SK-N-SH (cell line): ENCODE data around the gene PDS5A. TPM values are rescaled to one million over a fixed set of nuclear protein-coding genes. Genes with fewer than 3 reads are reported as not detected.

Source experiments
- CTCF ChIA-PET: fragments of 300-600, 350-600 bp; formaldehyde crosslinking; extraction: SDS; loops from one replicate; lab custom pipeline; 2021; lab: Yijun Ruan, JAX
- POLR2A ChIA-PET: fragments of 350-600 bp; sonication (Branson Sonifier 250); formaldehyde crosslinking; extraction: SDS; loops from one replicate; lab custom pipeline; 2020; ENCODE audit warnings: antibody characterized with exemption, inconsistent platforms; lab: Yijun Ruan, JAX
- DNase-seq: peaks from one replicate; pipeline ENCODE4 v3.0.0; 2012
- H2AFZ ChIP-seq: fragments of 200-600 bp; sonication (generic); 2 replicates; pipeline ENCODE4 v1.8.1; 2016; ENCODE audit warnings: antibody characterized with exemption, mild to moderate bottlenecking, low read depth
- H3F3A ChIP-seq: fragments of 200-600 bp; sonication (generic); replicated peaks from 2 replicates; pipeline ENCODE3; 2016; ENCODE audit warnings: antibody characterized with exemption, mild to moderate bottlenecking; ENCODE audit not compliant: insufficient read depth
- H3K27ac ChIP-seq, 2 experiments: fragments of 200-500 bp in 1 of 2; fragments of 200-600 bp in 1 of 2; sonication (Bioruptor generic) in 1 of 2; sonication (generic), shearing (Covaris generic) in 1 of 2; 2 replicates each; pipeline versions ENCODE4 v1.5.1 to v1.6.1; 2014 to 2016; ENCODE audit warnings: low read depth in 2 of 2, inconsistent platforms in 1 of 2, low read length in 1 of 2, mild to moderate bottlenecking in 1 of 2, mixed read lengths in 1 of 2
- H3K27me3 ChIP-seq: fragments of 200-600 bp; sonication (generic), shearing (Covaris generic); 2 replicates; pipeline ENCODE4 v1.6.1; 2016; ENCODE audit warnings: mixed run types; ENCODE audit not compliant: insufficient read depth
- H3K36me3 ChIP-seq, 2 experiments: fragments of 200-500 bp in 1 of 2; fragments of 200-600 bp in 1 of 2; sonication (Bioruptor generic) in 1 of 2; sonication (generic) in 1 of 2; replicated peaks in 1 of 2; 2 replicates each; pipeline versions ENCODE3 to v1.5.1; 2014 to 2016; ENCODE audit warnings: low read length in 1 of 2, mild to moderate bottlenecking in 1 of 2; ENCODE audit not compliant: insufficient read depth in 2 of 2, control insufficient read depth in 1 of 2
- H3K4me1 ChIP-seq, 2 experiments: fragments of 200-500 bp in 1 of 2; fragments of 200-600 bp in 1 of 2; sonication (Bioruptor generic) in 1 of 2; sonication (generic), shearing (Covaris generic) in 1 of 2; 2 replicates each; pipeline versions ENCODE4 v1.5.1 to v1.6.1; 2014 to 2016; ENCODE audit warnings: low read depth in 1 of 2, low read length in 1 of 2, mixed run types in 1 of 2; ENCODE audit not compliant: insufficient read depth in 2 of 2, control insufficient read depth in 1 of 2
- H3K4me2 ChIP-seq: fragments of 200-600 bp; sonication (generic), shearing (Covaris generic); 2 replicates; pipeline ENCODE4 v1.6.1; 2017; ENCODE audit warnings: mixed run types
- H3K4me3 ChIP-seq, 2 experiments: fragments of 200-500 bp in 1 of 2; fragments of 200-600 bp in 1 of 2; sonication (Bioruptor generic) in 1 of 2; sonication (generic), shearing (Covaris generic) in 1 of 2; 2 replicates each; pipeline versions ENCODE4 v1.5.1 to v1.8.1; 2014 to 2016; ENCODE audit warnings: low read depth in 2 of 2, inconsistent platforms in 1 of 2, low read length in 1 of 2, mild to moderate bottlenecking in 1 of 2, mixed read lengths in 1 of 2, moderate library complexity in 1 of 2
- H3K79me2 ChIP-seq: fragments of 200-600 bp; sonication (generic); 2 replicates; pipeline ENCODE4 v1.8.1; 2017; ENCODE audit warnings: mild to moderate bottlenecking; ENCODE audit not compliant: insufficient read depth
- H3K9ac ChIP-seq: fragments of 200-600 bp; sonication (generic); 2 replicates; pipeline ENCODE4 v1.6.1; 2017; ENCODE audit warnings: mixed run types
- H3K9me2 ChIP-seq: fragments of 200-600 bp; sonication (generic); 2 replicates; pipeline ENCODE4 v1.6.1; 2017; ENCODE audit warnings: mixed run types
- H3K9me3 ChIP-seq: fragments of 200-600 bp; sonication (generic); 2 replicates; pipeline ENCODE4 v1.6.1; 2017; ENCODE audit warnings: mixed run types, mild to moderate bottlenecking, moderate library complexity
- H4K20me1 ChIP-seq: fragments of 200-600 bp; sonication (generic); 2 replicates; pipeline ENCODE4 v1.6.1; 2017; ENCODE audit warnings: mild to moderate bottlenecking, mixed run types; ENCODE audit not compliant: insufficient read depth
- CTCF ChIP-seq: fragments of 200-600 bp; sonication (generic); IDR thresholded peaks from 2 replicates; pipeline ENCODE4 v1.6.1; 2017; ENCODE audit warnings: antibody characterized with exemption, mild to moderate bottlenecking, moderate library complexity
- EP300 ChIP-seq, 2 experiments: IDR thresholded peaks; 2 replicates each; pipeline versions ENCODE4 v1.4.0 to v1.6.1; 2012; ENCODE audit warnings: borderline replicate concordance in 1 of 2, low read depth in 1 of 2, low read length in 1 of 2
- FOSL2 ChIP-seq: IDR thresholded peaks from 2 replicates; pipeline ENCODE4 v1.4.0; 2012; ENCODE audit warnings: low read depth, mild to moderate bottlenecking, moderate library complexity, borderline replicate concordance
- FOXM1 ChIP-seq: IDR thresholded peaks from 2 replicates; pipeline ENCODE4 v1.4.0; 2012; ENCODE audit warnings: low read depth, mild to moderate bottlenecking
- GATA2 ChIP-seq: sonication (generic); formaldehyde crosslinking; IDR thresholded peaks from 2 replicates; pipeline ENCODE4 v1.5.0; 2020; ENCODE audit warnings: mild to moderate bottlenecking, missing genetic modification reagents
- IRF3 ChIP-seq: fragments of 150-350 bp; IDR thresholded peaks from 2 replicates; pipeline ENCODE4 v1.6.1; 2016; ENCODE audit warnings: mild to moderate bottlenecking, low read depth, low read length
- JUND ChIP-seq: IDR thresholded peaks from 2 replicates; pipeline ENCODE4 v1.4.0; 2012
- MEF2A ChIP-seq: IDR thresholded peaks from 2 replicates; pipeline ENCODE4 v1.4.0; 2012; ENCODE audit warnings: low read depth, borderline replicate concordance
- NRF1 ChIP-seq: IDR thresholded peaks from 2 replicates; pipeline ENCODE4 v1.6.1; 2012; ENCODE audit warnings: low read depth, mild to moderate bottlenecking, low read length
- POLR2AphosphoS5 ChIP-seq: IDR thresholded peaks from 2 replicates; pipeline ENCODE4 v1.6.1; 2012; ENCODE audit warnings: low read depth, low read length
- RAD21 ChIP-seq: IDR thresholded peaks from 2 replicates; pipeline ENCODE4 v1.6.1; 2012; ENCODE audit warnings: mild to moderate bottlenecking, low read length
- RCOR1 ChIP-seq: fragments of 150-350 bp; IDR thresholded peaks from 2 replicates; pipeline ENCODE4 v1.6.1; 2017; ENCODE audit warnings: antibody characterized with exemption, low read length
- RFX5 ChIP-seq: IDR thresholded peaks from 2 replicates; pipeline ENCODE4 v1.6.1; 2012; ENCODE audit warnings: mild to moderate bottlenecking, improper control_type of control experiment, low read length
- SMC3 ChIP-seq: IDR thresholded peaks from 2 replicates; pipeline ENCODE4 v1.6.1; 2012; ENCODE audit warnings: low read depth, low read length, improper control_type of control experiment
- TAF1 ChIP-seq: IDR thresholded peaks from 2 replicates; pipeline ENCODE4 v1.6.1; 2012; ENCODE audit warnings: low read depth, mild to moderate bottlenecking, low read length, moderate library complexity, borderline replicate concordance
- TCF12 ChIP-seq: IDR thresholded peaks from 2 replicates; pipeline ENCODE4 v1.4.0; 2012
- YY1 ChIP-seq: IDR thresholded peaks from 2 replicates; pipeline ENCODE4 v1.4.0; 2012; ENCODE audit warnings: low read depth, mild to moderate bottlenecking
- WGBS: methylation state at CpG from one replicate; pipeline ENCODE4 v1.1.6; 2017; ENCODE audit warnings: low lambda C conversion rate; 5-methylcytosine and 5-hydroxymethylcytosine counted together
- polyA plus RNA-seq, 3 experiments: library from polyadenylated mRNA; depleted of rRNA; stranded (reverse); fragments of >200 nt; gene quantifications; 2 replicates each; pipeline ENCODE4 v1.2.3, GENCODE V29; 2012
- TF ChIP-seq, protein P1 (sequence below): IDR thresholded peaks from 2 replicates; pipeline ENCODE4; 2012
- TF ChIP-seq, protein P2 (sequence below): IDR thresholded peaks from 2 replicates; pipeline ENCODE4 v1.6.1; 2012; ENCODE audit warnings: mild to moderate bottlenecking, low read depth, low read length, moderate library complexity
- TF ChIP-seq, protein P3 (sequence below): IDR thresholded peaks from 2 replicates; pipeline ENCODE4 v1.4.0; 2012; ENCODE audit warnings: low read depth, borderline replicate concordance
- TF ChIP-seq, protein P4 (sequence below): IDR thresholded peaks from 2 replicates; pipeline ENCODE4 v1.4.0; 2012; ENCODE audit warnings: low read depth

The PDS5A gene
- polyA plus RNA-seq, 1 of the 3 experiments (the other 2 are of a cell fraction) = 14.1 TPM

DNA sequence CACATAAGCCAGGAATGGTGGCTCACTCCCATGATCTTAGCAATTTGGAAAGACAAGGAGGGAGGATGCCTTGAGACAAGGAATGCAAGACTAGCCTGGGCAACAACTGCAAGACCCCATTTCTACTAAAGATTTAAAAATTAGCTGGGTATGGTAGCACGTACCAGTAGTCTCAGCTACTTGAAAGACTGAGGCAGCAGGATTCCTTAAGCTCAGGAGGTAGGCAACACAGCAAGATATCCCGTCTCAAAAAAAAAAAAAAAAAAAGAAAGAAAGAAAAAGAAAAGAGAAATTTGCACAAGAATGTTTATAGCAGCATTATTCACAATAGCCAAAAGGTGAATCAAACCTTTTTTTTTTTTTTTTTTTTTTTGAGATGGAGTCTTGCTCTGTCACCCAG is 29.7 kb downstream of the PDS5A start:
- CTCF ChIA-PET = no interaction called here
- Histone ChIP-seq H3K9me2 (no peaks in the 10 kb centered on the region), H3F3A (peaks cover 15% of the 10 kb centered on the region), H3K4me1 (peaks cover 0 to 12% of the 10 kb centered on the region in 2 experiments; a peak in 2 of 4 replicates), H3K9me3 (no peaks in the 10 kb centered on the region), H3K79me2 (peaks cover 100% of the 10 kb centered on the region), H2AFZ (no peak overlapping the region), H3K9ac (no peak overlapping the region), H3K4me3 (no peak overlapping the region), H4K20me1 (peaks cover 87% of the 10 kb centered on the region), H3K27ac (no peak overlapping the region), H3K4me2 (no peak overlapping the region), H3K36me3 (no peaks in the 10 kb centered on the region), H3K27me3 (no peaks in the 10 kb centered on the region)
- TF ChIP-seq CTCF (no peak), FOSL2 (no peak), IRF3 (no peak), JUND (no peak), MEF2A (no peak), GATA2 (CRISPR knock-in tag) (no peak), POLR2AphosphoS5 (no peak), FOXM1 (no peak), SMC3 (no peak), EP300 (IDR thresholded peaks at IDR 0.05; ENCODE audit: borderline replicate concordance in 1 of 2, low read depth in 1 of 2, low read length in 1 of 2) (no peak), RFX5 (no peak), RAD21 (no peak), TAF1 (no peak)
- TF ChIP-seq, protein P1, sequence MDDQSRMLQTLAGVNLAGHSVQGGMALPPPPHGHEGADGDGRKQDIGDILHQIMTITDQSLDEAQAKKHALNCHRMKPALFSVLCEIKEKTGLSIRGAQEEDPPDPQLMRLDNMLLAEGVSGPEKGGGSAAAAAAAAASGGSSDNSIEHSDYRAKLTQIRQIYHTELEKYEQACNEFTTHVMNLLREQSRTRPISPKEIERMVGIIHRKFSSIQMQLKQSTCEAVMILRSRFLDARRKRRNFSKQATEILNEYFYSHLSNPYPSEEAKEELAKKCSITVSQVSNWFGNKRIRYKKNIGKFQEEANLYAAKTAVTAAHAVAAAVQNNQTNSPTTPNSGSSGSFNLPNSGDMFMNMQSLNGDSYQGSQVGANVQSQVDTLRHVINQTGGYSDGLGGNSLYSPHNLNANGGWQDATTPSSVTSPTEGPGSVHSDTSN = no peak
- WGBS = 94% methylated on average over 2 of the region's 2 CpGs
- POLR2A ChIA-PET = interaction anchor here (0.7 kb wide), 1 partner anchor 372 kb away, joined by 4 read pairs; no protein-coding TSS in a partner anchor
- no peak for DNase-seq

DNA sequence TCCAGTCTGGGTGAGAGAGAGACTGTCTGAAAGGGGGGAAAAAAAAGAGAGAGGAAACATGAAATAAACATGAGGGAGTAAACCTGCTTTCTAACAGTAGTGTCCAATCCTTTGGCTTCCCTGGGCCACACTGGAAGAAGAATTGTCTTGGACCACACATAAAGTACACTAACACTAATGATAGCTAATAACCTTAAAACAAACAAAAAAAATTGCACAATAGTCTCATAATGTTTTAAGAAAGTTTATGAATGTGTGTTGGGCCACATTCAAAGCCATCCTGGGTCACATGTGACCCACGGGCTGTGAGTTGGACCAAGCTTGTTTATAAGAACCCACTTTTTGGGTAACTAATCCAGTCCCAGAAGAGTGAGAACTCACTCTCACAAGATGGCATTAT is 30.3 kb downstream of the PDS5A start:
- Histone ChIP-seq H3K9me2 (no peaks in the 10 kb centered on the region), H3K4me2 (no peak overlapping the region), H3K79me2 (peaks cover 100% of the 10 kb centered on the region), H3K27me3 (no peaks in the 10 kb centered on the region), H3K4me1 (peaks cover 0 to 12% of the 10 kb centered on the region in 2 experiments; a peak in 2 of 4 replicates), H2AFZ (no peak overlapping the region), H3K36me3 (no peaks in the 10 kb centered on the region), H3K4me3 (no peak overlapping the region), H3K9me3 (no peaks in the 10 kb centered on the region), H3K9ac (no peak overlapping the region), H3F3A (peaks cover 15% of the 10 kb centered on the region), H3K27ac (no peak overlapping the region; a peak in 1 of 4 replicates), H4K20me1 (peaks cover 89% of the 10 kb centered on the region)
- no peak for DNase-seq
- ChIA-PET CTCF (no interaction called here), POLR2A (no interaction called here)
- 93% methylated on average over 1 of the region's 1 CpG for WGBS
- TF ChIP-seq RFX5 = no peak
- no peak for TF ChIP-seq TCF12
- TF ChIP-seq RCOR1 = no peak
- no peak for TF ChIP-seq GATA2 (CRISPR knock-in tag)
- TF ChIP-seq, protein P2, sequence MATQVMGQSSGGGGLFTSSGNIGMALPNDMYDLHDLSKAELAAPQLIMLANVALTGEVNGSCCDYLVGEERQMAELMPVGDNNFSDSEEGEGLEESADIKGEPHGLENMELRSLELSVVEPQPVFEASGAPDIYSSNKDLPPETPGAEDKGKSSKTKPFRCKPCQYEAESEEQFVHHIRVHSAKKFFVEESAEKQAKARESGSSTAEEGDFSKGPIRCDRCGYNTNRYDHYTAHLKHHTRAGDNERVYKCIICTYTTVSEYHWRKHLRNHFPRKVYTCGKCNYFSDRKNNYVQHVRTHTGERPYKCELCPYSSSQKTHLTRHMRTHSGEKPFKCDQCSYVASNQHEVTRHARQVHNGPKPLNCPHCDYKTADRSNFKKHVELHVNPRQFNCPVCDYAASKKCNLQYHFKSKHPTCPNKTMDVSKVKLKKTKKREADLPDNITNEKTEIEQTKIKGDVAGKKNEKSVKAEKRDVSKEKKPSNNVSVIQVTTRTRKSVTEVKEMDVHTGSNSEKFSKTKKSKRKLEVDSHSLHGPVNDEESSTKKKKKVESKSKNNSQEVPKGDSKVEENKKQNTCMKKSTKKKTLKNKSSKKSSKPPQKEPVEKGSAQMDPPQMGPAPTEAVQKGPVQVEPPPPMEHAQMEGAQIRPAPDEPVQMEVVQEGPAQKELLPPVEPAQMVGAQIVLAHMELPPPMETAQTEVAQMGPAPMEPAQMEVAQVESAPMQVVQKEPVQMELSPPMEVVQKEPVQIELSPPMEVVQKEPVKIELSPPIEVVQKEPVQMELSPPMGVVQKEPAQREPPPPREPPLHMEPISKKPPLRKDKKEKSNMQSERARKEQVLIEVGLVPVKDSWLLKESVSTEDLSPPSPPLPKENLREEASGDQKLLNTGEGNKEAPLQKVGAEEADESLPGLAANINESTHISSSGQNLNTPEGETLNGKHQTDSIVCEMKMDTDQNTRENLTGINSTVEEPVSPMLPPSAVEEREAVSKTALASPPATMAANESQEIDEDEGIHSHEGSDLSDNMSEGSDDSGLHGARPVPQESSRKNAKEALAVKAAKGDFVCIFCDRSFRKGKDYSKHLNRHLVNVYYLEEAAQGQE = no peak
- TF ChIP-seq, protein P3, sequence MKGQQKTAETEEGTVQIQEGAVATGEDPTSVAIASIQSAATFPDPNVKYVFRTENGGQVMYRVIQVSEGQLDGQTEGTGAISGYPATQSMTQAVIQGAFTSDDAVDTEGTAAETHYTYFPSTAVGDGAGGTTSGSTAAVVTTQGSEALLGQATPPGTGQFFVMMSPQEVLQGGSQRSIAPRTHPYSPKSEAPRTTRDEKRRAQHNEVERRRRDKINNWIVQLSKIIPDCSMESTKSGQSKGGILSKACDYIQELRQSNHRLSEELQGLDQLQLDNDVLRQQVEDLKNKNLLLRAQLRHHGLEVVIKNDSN = no peak
- TF ChIP-seq POLR2AphosphoS5 = no peak
- no peak for TF ChIP-seq EP300 (IDR thresholded peaks at IDR 0.05; ENCODE audit: borderline replicate concordance in 1 of 2, low read depth in 1 of 2, low read length in 1 of 2)
- TF ChIP-seq NRF1 = no peak
- no peak for TF ChIP-seq YY1
- TF ChIP-seq, protein P4, sequence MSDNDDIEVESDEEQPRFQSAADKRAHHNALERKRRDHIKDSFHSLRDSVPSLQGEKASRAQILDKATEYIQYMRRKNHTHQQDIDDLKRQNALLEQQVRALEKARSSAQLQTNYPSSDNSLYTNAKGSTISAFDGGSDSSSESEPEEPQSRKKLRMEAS = no peak
